Smooth muscle cell (in vitro differentiated cells): Measurements from ENCODE around the gene CLIC5. TPM values are rescaled to one million over a fixed set of nuclear protein-coding genes. Genes with fewer than 3 reads are reported as not detected.

Experiments used
- DNase-seq: peaks from one replicate; lab custom pipeline; 2025; ENCODE audit not compliant: unreplicated experiment; lab: John Stamatoyannopoulos, UW
- H2AFZ ChIP-seq: fragments of 200-600 bp; sonication (generic); 2 replicates; pipeline ENCODE4 v1.6.0; 2016; ENCODE audit warnings: antibody characterized with exemption, low read depth, mild to moderate bottlenecking
- H3F3A ChIP-seq: fragments of 200-600 bp; sonication (generic); 2 replicates; pipeline ENCODE4 v1.6.0; 2017; ENCODE audit warnings: antibody characterized with exemption, low read depth
- H3K27ac ChIP-seq: fragments of 200-600 bp; sonication (generic); 2 replicates; pipeline ENCODE4 v1.5.1; 2016; ENCODE audit warnings: low read depth, mild to moderate bottlenecking
- H3K27me3 ChIP-seq: fragments of 200-600 bp; sonication (generic); 2 replicates; pipeline ENCODE4 v1.6.1; 2016; ENCODE audit warnings: low read depth, mild to moderate bottlenecking
- H3K36me3 ChIP-seq: fragments of 200-600 bp; sonication (generic); 2 replicates; pipeline ENCODE4 v1.5.1; 2016; ENCODE audit warnings: low read depth
- H3K4me1 ChIP-seq: fragments of 200-600 bp; sonication (generic); 2 replicates; pipeline ENCODE4 v1.5.1; 2016; ENCODE audit warnings: low read depth
- H3K4me2 ChIP-seq: fragments of 200-600 bp; sonication (generic); 2 replicates; pipeline ENCODE4 v1.6.0; 2016; ENCODE audit warnings: mild to moderate bottlenecking
- H3K4me3 ChIP-seq: fragments of 200-600 bp; sonication (generic); 2 replicates; pipeline ENCODE4 v1.5.1; 2016; ENCODE audit warnings: mild to moderate bottlenecking
- H3K79me2 ChIP-seq: fragments of 200-600 bp; sonication (generic); 2 replicates; pipeline ENCODE4 v1.6.0; 2016; ENCODE audit warnings: low read depth, mild to moderate bottlenecking
- H3K9ac ChIP-seq: fragments of 200-600 bp; sonication (generic); 2 replicates; pipeline ENCODE4 v1.6.0; 2016; ENCODE audit warnings: low read depth
- H3K9me3 ChIP-seq: fragments of 200-600 bp; sonication (generic); replicated peaks from 2 replicates; pipeline ENCODE4 v1.5.1; 2016; ENCODE audit warnings: low read depth
- H4K20me1 ChIP-seq: fragments of 200-600 bp; sonication (generic); 2 replicates; pipeline ENCODE4 v1.6.0; 2016; ENCODE audit warnings: low read depth
- CTCF ChIP-seq: fragments of 200-600 bp; sonication (generic); IDR thresholded peaks from 2 replicates; pipeline ENCODE4 v1.5.1; 2017; ENCODE audit warnings: borderline replicate concordance, mild to moderate bottlenecking, antibody characterized with exemption; ENCODE audit not compliant: insufficient read depth, poor library complexity, severe bottlenecking
- WGBS: methylation state at CpG from one replicate; pipeline ENCODE4 v1.1.7; 2016; ENCODE audit warnings: low lambda C conversion rate; 5-methylcytosine and 5-hydroxymethylcytosine counted together
- polyA plus RNA-seq: library from polyadenylated mRNA; unstranded; fragments of >200 nt; fragmentation: Nextera tagmentation; extraction: Ambion mirVana; gene quantifications from 2 replicates; pipeline ENCODE4 v1.2.1, GENCODE V29; 2016
- total RNA-seq: library from RNA; depleted of rRNA; stranded (reverse); fragments of >200 nt; gene quantifications from 2 replicates; pipeline ENCODE4 v1.2.3, GENCODE V29; 2014

The CLIC5 gene
- total and polyA plus RNA-seq, 2 experiments from 2014 or later = 0.97 to 4.4 TPM

GRCh38 chr6:45855642-45856394 is 159.8 kb downstream of the CLIC5 start:
- DNase-seq = no peak
- Histone ChIP-seq H3F3A (no peaks in the 10 kb centered on the region), H3K4me1 (no peaks in the 10 kb centered on the region), H3K9ac (no peak overlapping the region), H3K27ac (no peak overlapping the region), H3K36me3 (no peaks in the 10 kb centered on the region), H2AFZ (no peak overlapping the region), H4K20me1 (no peaks in the 10 kb centered on the region), H3K4me2 (no peak overlapping the region), H3K27me3 (peaks cover 23% of the 10 kb centered on the region), H3K4me3 (no peak overlapping the region), H3K9me3 (no peaks in the 10 kb centered on the region), H3K79me2 (no peaks in the 10 kb centered on the region)
- WGBS = 92% methylated on average over 3 of the region's 3 CpGs
- TF ChIP-seq CTCF = no peak

GRCh38 chr6:45854149-45854742 is 161.4 kb downstream of the CLIC5 start:
- no peaks in the 10 kb centered on the region for H4K20me1 ChIP-seq
- no peak overlapping the region for H3K4me2 ChIP-seq
- H3K4me3 ChIP-seq = no peak overlapping the region
- H3K4me1 ChIP-seq = no peaks in the 10 kb centered on the region
- H2AFZ ChIP-seq = no peak overlapping the region
- H3F3A ChIP-seq = no peaks in the 10 kb centered on the region
- 87% methylated on average over 10 of the region's 10 CpGs for WGBS
- no peak overlapping the region for H3K27ac ChIP-seq
- DNase-seq = no peak
- H3K36me3 ChIP-seq = no peaks in the 10 kb centered on the region
- no peaks in the 10 kb centered on the region for H3K79me2 ChIP-seq
- no peaks in the 10 kb centered on the region for H3K9me3 ChIP-seq
- H3K9ac ChIP-seq = no peak overlapping the region
- H3K27me3 ChIP-seq = peaks cover 10% of the 10 kb centered on the region
- TF ChIP-seq CTCF = no peak

DNA sequence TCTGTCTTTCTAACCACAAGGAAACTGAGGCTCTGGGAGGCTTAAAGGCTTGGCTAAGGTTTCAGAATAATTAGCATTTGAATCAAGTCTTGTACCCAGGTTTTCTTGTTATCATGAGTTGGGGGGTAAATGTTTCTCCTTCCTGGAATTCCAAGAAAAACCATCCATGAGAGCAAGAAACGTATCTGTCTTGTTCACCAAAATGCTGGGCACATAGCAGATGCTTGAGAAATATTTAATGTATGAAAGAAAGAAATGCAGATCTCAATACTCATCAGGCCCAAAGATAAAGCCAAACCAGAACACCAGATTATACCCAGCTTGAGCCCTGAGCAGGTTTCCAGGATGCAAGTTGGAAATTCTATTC is 164.6 kb downstream of the CLIC5 start:
- Histone ChIP-seq H2AFZ (no peak overlapping the region), H3K9ac (no peak overlapping the region), H3K27me3 (no peaks in the 10 kb centered on the region), H3F3A (no peaks in the 10 kb centered on the region), H3K4me3 (no peak overlapping the region), H3K9me3 (no peaks in the 10 kb centered on the region), H3K4me1 (no peaks in the 10 kb centered on the region), H3K27ac (no peak overlapping the region), H3K36me3 (no peaks in the 10 kb centered on the region), H3K79me2 (no peaks in the 10 kb centered on the region), H3K4me2 (no peak overlapping the region), H4K20me1 (no peaks in the 10 kb centered on the region)
- TF ChIP-seq CTCF = no peak
- no peak for DNase-seq
- 71% methylated on average over 1 of the region's 1 CpG for WGBS
